ENCODE data around the gene GNE. TPM values are rescaled to one million over a fixed set of nuclear protein-coding genes. Genes with fewer than 3 reads are reported as not detected.
"Not testable (repeated sequence)": the region's sequence is repeated elsewhere in the genome, so short reads cannot be mapped to it uniquely, and the experiment has no call there.

The GNE gene
- total RNA-seq, 4 donors from 2014 or later, result 25.3 to 35.6 (median 29.9) TPM

GRCh38 chr9:36298566-36298965 lies 40.3 kb upstream of the GNE start:
- H3K4me1 ChIP-seq, result peaks cover 0 to 3% (median 0%) of the 10 kb centered on the region in 4 donors
- intact Hi-C loops (cut with DNase I), result no loop called here
- H3K36me3 ChIP-seq, result no peaks in the 10 kb centered on the region
- H3K27ac ChIP-seq (replicated peaks in 1 of 4), result no peak overlapping the region
- TF ChIP-seq POLR2A (IDR thresholded peaks at IDR 0.05; ENCODE audit: low read depth) (no peak), CTCF (IDR thresholded peaks at IDR 0.05) (no peak), POLR2AphosphoS5 (IDR thresholded peaks at IDR 0.05) (no peak), EP300 (IDR thresholded peaks at IDR 0.05) (no peak)
- H3K9me3 ChIP-seq, result no peaks in the 10 kb centered on the region
- 72% methylated on average over 3 of the region's 3 CpGs for WGBS
- H3K27me3 ChIP-seq, result no peaks in the 10 kb centered on the region
- H3K4me3 ChIP-seq, result no peak overlapping the region
- DNase-seq (ENCODE audit: extremely low spot score), result no peak

- Histone ChIP-seq H3K36me3 (no peaks in the 10 kb centered on the region), H3K4me3 (no peak overlapping the region), H3K9me3 (no peaks in the 10 kb centered on the region), H3K27ac (replicated peaks in 1 of 4) (no peak overlapping the region), H3K27me3 (no peaks in the 10 kb centered on the region), H3K4me1 (peaks cover 0 to 3% (median 0%) of the 10 kb centered on the region in 4 donors)
- intact Hi-C loops (cut with DNase I), result no loop called here
- DNase-seq (ENCODE audit: extremely low spot score), result no peak
- WGBS, result 90% methylated on average over 2 of the region's 2 CpGs
- TF ChIP-seq POLR2AphosphoS5 (IDR thresholded peaks at IDR 0.05) (no peak), CTCF (IDR thresholded peaks at IDR 0.05) (no peak), EP300 (IDR thresholded peaks at IDR 0.05) (no peak), POLR2A (IDR thresholded peaks at IDR 0.05; ENCODE audit: low read depth) (no peak)
These were observed 39.5 kb upstream of the GNE start for GRCh38 chr9:36297798-36298197.

GRCh38 chr9:36294996-36295395 lies 36.7 kb upstream of the GNE start:
- intact Hi-C loops (cut with DNase I); H3K4me1 ChIP-seq; H3K4me3 ChIP-seq; H3K27me3 ChIP-seq; H3K36me3 ChIP-seq; H3K27ac ChIP-seq (replicated peaks in 1 of 4); DNase-seq (ENCODE audit: extremely low spot score); H3K9me3 ChIP-seq: not testable (repeated sequence)
- WGBS, result 90% methylated on average over 3 of the region's 3 CpGs

GRCh38 chr9:36293918-36294317 lies 35.7 kb upstream of the GNE start:
- H3K4me1 ChIP-seq, result peaks cover 0 to 3% (median 0%) of the 10 kb centered on the region in 4 donors
- no peak for TF ChIP-seq EP300 (IDR thresholded peaks at IDR 0.05)
- TF ChIP-seq CTCF (IDR thresholded peaks at IDR 0.05), result no peak
- TF ChIP-seq POLR2A (IDR thresholded peaks at IDR 0.05; ENCODE audit: low read depth), result no peak
- TF ChIP-seq POLR2AphosphoS5 (IDR thresholded peaks at IDR 0.05), result no peak
- no peak overlapping the region for H3K27ac ChIP-seq (replicated peaks in 1 of 4)
- 94% methylated on average over 5 of the region's 5 CpGs for WGBS
- no peak for DNase-seq (ENCODE audit: extremely low spot score)
- no peaks in the 10 kb centered on the region for H3K9me3 ChIP-seq
- no peak overlapping the region for H3K4me3 ChIP-seq
- H3K36me3 ChIP-seq, result no peaks in the 10 kb centered on the region
- intact Hi-C loops (cut with DNase I), result no loop called here
- no peaks in the 10 kb centered on the region for H3K27me3 ChIP-seq

- Histone ChIP-seq H3K36me3 (no peaks in the 10 kb centered on the region), H3K27me3 (no peaks in the 10 kb centered on the region), H3K9me3 (no peaks in the 10 kb centered on the region), H3K4me1 (peaks cover 0 to 3% (median 0%) of the 10 kb centered on the region in 4 donors), H3K27ac (replicated peaks in 1 of 4) (no peak overlapping the region), H3K4me3 (no peak overlapping the region)
- WGBS, result 85% methylated on average over 7 of the region's 7 CpGs
- TF ChIP-seq CTCF (IDR thresholded peaks at IDR 0.05) (no peak), POLR2AphosphoS5 (IDR thresholded peaks at IDR 0.05) (no peak), POLR2A (IDR thresholded peaks at IDR 0.05; ENCODE audit: low read depth) (no peak), EP300 (IDR thresholded peaks at IDR 0.05) (no peak)
- no peak for DNase-seq (ENCODE audit: extremely low spot score)
- intact Hi-C loops (cut with DNase I), result no loop called here
These were observed 34.9 kb upstream of the GNE start for GRCh38 chr9:36293171-36293570.

All from esophagus muscularis mucosa (tissue), 4 donors.